ENCODE measurements around the gene HOXC5. TPM values are rescaled to one million over a fixed set of nuclear protein-coding genes. Genes with fewer than 3 reads are reported as not detected.
A peak's percentile ranks its signal among the peaks of the same experiment; 100 is the strongest.

HOXC5 gene
- total and polyA plus RNA-seq, 8 donors = 0.25 to 1.3 TPM; not detected in 6

DNA sequence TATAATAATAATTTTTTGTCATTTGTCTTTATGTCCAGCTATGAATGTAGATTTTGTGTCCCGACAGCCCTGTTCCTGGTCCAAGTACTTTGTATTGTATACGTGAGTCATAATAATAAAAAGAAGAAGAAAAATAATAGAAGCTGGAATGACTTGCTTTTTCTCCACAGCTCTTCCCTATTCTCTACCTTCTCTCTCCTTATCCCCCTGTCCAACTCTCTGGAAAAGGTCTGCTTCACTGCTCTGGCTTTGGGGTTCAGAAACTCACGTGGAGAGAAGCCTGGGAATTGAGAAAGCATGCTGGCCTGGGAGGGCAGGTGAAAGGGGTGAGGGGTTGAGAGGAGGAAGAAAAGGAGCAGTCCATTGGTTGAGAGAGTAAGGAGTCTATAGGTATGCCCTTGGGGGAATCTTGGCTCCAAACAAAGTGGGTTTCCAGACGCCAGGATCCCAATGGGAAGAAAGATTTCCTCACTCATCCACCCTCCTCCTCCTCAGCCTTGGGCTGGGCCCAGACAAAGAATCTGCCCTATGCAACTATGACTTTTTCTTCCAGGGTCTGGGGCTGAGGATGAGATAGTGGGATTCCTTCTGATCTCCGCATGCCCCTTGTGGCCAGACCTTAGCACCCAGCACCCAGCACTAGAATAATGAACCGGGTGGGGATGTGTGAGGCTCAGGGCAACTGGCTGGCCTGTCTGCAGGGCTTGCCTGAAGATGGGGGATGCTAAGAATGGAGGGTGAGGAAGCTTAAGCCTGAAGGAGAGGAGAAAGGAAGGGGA is 20.0 kb upstream of the HOXC5 start:
- no peak overlapping the region for H3K27ac ChIP-seq
- H3K9me3 ChIP-seq = peaks cover 0 to 5% (median 0%) of the 10 kb centered on the region in 4 donors
- WGBS, 5 donors = 17 to 26% (median 20%) methylated on average over 6 of the region's 6 CpGs
- no peak for DNase-seq
- no peaks in the 10 kb centered on the region for H3K36me3 ChIP-seq
- H3K4me1 ChIP-seq = peaks cover 19 to 43% (median 37%) of the 10 kb centered on the region in 4 donors
- TF ChIP-seq POLR2AphosphoS5 (IDR thresholded peaks at IDR 0.05) (no peak), POLR2A (IDR thresholded peaks at IDR 0.05) (no peak), EP300 (IDR thresholded peaks at IDR 0.05) (no peak)
- TF ChIP-seq, protein P1, sequence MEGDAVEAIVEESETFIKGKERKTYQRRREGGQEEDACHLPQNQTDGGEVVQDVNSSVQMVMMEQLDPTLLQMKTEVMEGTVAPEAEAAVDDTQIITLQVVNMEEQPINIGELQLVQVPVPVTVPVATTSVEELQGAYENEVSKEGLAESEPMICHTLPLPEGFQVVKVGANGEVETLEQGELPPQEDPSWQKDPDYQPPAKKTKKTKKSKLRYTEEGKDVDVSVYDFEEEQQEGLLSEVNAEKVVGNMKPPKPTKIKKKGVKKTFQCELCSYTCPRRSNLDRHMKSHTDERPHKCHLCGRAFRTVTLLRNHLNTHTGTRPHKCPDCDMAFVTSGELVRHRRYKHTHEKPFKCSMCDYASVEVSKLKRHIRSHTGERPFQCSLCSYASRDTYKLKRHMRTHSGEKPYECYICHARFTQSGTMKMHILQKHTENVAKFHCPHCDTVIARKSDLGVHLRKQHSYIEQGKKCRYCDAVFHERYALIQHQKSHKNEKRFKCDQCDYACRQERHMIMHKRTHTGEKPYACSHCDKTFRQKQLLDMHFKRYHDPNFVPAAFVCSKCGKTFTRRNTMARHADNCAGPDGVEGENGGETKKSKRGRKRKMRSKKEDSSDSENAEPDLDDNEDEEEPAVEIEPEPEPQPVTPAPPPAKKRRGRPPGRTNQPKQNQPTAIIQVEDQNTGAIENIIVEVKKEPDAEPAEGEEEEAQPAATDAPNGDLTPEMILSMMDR (IDR thresholded peaks at IDR 0.05) = no peak
- no peak overlapping the region for H3K4me3 ChIP-seq
- intact Hi-C loops (cut with DNase I; ENCODE audit: low total_unique reads) = no loop called here
- H3K27me3 ChIP-seq = peaks cover 45 to 100% (median 98%) of the 10 kb centered on the region in 3 donors

DNA sequence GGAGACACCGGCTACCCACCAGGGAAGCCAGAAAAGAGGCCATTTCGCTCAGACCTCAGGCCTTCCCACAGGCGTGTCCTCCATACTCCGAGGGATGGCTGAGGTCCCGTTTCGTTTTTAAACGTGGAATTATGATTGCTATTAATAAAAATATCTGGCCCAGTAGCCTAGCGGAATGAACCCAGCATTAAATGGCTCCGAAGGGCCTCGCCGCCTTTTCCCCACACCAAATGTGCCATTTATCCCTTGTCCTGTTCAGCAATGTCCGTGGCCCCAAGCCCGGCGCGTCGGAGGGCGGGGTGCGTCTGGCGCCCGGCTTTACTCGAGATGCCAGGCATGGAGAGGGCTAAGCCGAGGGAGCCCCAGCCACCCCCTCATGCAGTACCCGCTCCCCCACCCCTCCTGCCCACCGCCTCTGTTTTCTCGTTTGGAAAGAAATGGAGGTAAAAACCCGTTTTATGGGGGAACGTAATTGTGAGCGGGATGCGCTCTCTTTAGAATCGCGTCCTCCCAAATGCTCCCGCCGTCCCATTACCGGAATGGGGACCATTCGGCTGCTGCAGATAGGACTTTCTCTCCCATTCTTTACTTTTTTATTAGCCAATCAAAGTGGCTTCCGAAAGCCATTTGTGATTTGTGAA is 18.4 kb upstream of the HOXC5 start:
- Histone ChIP-seq H3K9me3 (peaks cover 0 to 5% (median 0%) of the 10 kb centered on the region in 4 donors), H3K4me1 (peaks cover 28 to 54% (median 47%) of the 10 kb centered on the region in 4 donors), H3K36me3 (no peaks in the 10 kb centered on the region), H3K4me3 (peak overlapping the region in 1 of 4 donors; percentile 13), H3K27me3 (peaks cover 43 to 100% (median 99%) of the 10 kb centered on the region in 3 donors), H3K27ac (no peak overlapping the region)
- TF ChIP-seq, protein P1 (IDR thresholded peaks at IDR 0.05) = no peak
- TF ChIP-seq POLR2A (IDR thresholded peaks at IDR 0.05) (no peak), EP300 (IDR thresholded peaks at IDR 0.05) (no peak), POLR2AphosphoS5 (IDR thresholded peaks at IDR 0.05) (no peak)
- 7 to 11% (median 8%) methylated on average over 30 to 36 of the region's 36 CpGs for WGBS, 5 donors
- no peak for DNase-seq
- intact Hi-C loops (cut with DNase I; ENCODE audit: low total_unique reads) = no loop called here

DNA sequence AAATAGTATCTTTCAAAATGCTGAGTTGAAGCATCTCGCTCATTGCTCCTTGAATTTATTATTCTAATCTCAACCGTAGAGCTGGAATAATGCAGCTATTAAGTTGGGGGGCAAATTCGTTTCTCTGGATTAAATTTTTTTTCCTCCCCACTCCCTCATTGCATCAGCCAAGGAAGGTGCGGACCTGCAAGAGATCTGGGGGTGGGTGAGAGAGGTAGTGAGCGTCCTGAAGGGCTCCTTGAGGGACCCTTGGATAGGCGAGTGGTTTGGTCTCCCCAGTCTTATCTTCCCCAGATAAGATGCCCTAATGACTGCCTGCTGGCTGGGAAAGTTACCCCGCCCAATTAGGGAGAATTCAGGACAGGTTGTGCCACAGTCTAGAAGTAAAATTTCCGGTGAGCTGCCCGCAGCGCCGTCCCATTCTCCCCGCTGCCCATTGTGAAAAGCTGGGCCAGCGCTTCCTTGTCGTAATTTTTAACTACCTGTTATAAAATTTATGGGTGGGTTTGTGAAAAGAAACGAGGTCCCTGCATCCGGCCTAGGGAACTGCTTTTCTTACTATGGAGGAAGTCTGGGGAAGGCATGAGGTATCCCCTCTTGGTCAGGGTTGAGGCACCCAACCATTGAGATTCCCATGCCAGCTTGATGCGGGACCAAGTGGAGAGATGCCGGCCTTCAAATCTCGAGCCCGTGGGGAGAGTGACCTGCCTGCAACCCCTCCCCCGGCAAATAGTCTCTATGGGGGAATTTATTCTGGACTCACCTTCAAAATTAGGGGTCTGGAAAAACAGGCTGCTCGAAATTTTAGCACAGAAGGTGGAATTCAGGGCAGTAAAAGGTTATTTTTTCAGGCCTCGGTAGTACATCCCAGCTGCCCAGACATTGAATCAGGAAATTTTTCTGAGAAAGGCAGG is 17.6 kb upstream of the HOXC5 start:
- intact Hi-C loops (cut with DNase I; ENCODE audit: low total_unique reads) = no loop called here
- whole genome bisulfite sequencing, 5 donors = 11 to 16% (median 12%) methylated on average over 23 of the region's 23 CpGs
- peaks cover 40 to 100% (median 99%) of the 10 kb centered on the region in 3 donors for H3K27me3 ChIP-seq

More for the DNA sequence above, 17.6 kb upstream of the HOXC5 start:
- H3K4me1 ChIP-seq = peaks cover 28 to 56% (median 48%) of the 10 kb centered on the region in 4 donors
- peaks cover 0 to 5% (median 0%) of the 10 kb centered on the region in 4 donors for H3K9me3 ChIP-seq
- no peak overlapping the region for H3K4me3 ChIP-seq
- no peak for DNase-seq
- TF ChIP-seq, protein P1 (IDR thresholded peaks at IDR 0.05) = no peak
- TF ChIP-seq EP300 (IDR thresholded peaks at IDR 0.05) (no peak), POLR2A (IDR thresholded peaks at IDR 0.05) (no peak), POLR2AphosphoS5 (IDR thresholded peaks at IDR 0.05) (no peak)
- no peak overlapping the region for H3K27ac ChIP-seq
- no peaks in the 10 kb centered on the region for H3K36me3 ChIP-seq
